ENCODE data around the gene PRKAG2. TPM values are rescaled to one million over a fixed set of nuclear protein-coding genes. Genes with fewer than 3 reads are reported as not detected.

Gene PRKAG2
- total and polyA plus RNA-seq, 4 donors = 36.7 to 46.1 (median 40.0) TPM

- H3K4me1 ChIP-seq (ENCODE audit: control insufficient read depth, insufficient read depth, low read length) = no peaks in the 10 kb centered on the region
- no peaks in the 10 kb centered on the region for H3K36me3 ChIP-seq (ENCODE audit: control insufficient read depth, insufficient read depth, low read length)
- H3K9me3 ChIP-seq (ENCODE audit: control insufficient read depth, insufficient read depth, low read length) = no peaks in the 10 kb centered on the region
- H3K27me3 ChIP-seq (ENCODE audit: control insufficient read depth, insufficient read depth, low read length) = no peaks in the 10 kb centered on the region
- no peak for DNase-seq (ENCODE audit: low read depth in 4 of 6, low spot score in 6 of 6)
- H3K27ac ChIP-seq (ENCODE audit: low read depth, low read length) = no peak overlapping the region
- WGBS (ENCODE audit: insufficient coverage) = 89% methylated on average over 2 of the region's 3 CpGs
- no peak overlapping the region for H3K4me3 ChIP-seq (ENCODE audit: low read depth, low read length)
Observed at GRCh38 chr7:151657173-151657572, 219.7 kb downstream of the PRKAG2 start.

GRCh38 chr7:151655555-151655954 is 221.4 kb downstream of the PRKAG2 start:
- H3K27ac ChIP-seq (ENCODE audit: low read depth, low read length) = no peak overlapping the region
- H3K27me3 ChIP-seq (ENCODE audit: control insufficient read depth, insufficient read depth, low read length) = no peaks in the 10 kb centered on the region
- no peak overlapping the region for H3K4me3 ChIP-seq (ENCODE audit: low read depth, low read length)
- H3K4me1 ChIP-seq (ENCODE audit: control insufficient read depth, insufficient read depth, low read length) = no peaks in the 10 kb centered on the region
- no peaks in the 10 kb centered on the region for H3K9me3 ChIP-seq (ENCODE audit: control insufficient read depth, insufficient read depth, low read length)
- DNase-seq (ENCODE audit: low read depth in 4 of 6, low spot score in 6 of 6) = no peak
- H3K36me3 ChIP-seq (ENCODE audit: control insufficient read depth, insufficient read depth, low read length) = no peaks in the 10 kb centered on the region
- no CpG with 5 or more reads among the region's 3 CpGs for WGBS (ENCODE audit: insufficient coverage)

- Histone ChIP-seq H3K4me3 (ENCODE audit: low read depth, low read length) (no peak overlapping the region), H3K4me1 (ENCODE audit: control insufficient read depth, insufficient read depth, low read length) (no peaks in the 10 kb centered on the region), H3K36me3 (ENCODE audit: control insufficient read depth, insufficient read depth, low read length) (no peaks in the 10 kb centered on the region), H3K27me3 (ENCODE audit: control insufficient read depth, insufficient read depth, low read length) (no peaks in the 10 kb centered on the region), H3K9me3 (ENCODE audit: control insufficient read depth, insufficient read depth, low read length) (no peaks in the 10 kb centered on the region), H3K27ac (ENCODE audit: low read depth, low read length) (no peak overlapping the region)
- DNase-seq (ENCODE audit: low read depth in 4 of 6, low spot score in 6 of 6) = peak in 1 of 6 donors; percentile 81
- WGBS (ENCODE audit: insufficient coverage) = 83% methylated on average over 3 of the region's 5 CpGs
Observed at GRCh38 chr7:151652111-151652510, 224.8 kb downstream of the PRKAG2 start.

GRCh38 chr7:151650161-151650560 is 226.8 kb downstream of the PRKAG2 start:
- DNase-seq (ENCODE audit: low read depth in 4 of 6, low spot score in 6 of 6) = no peak
- Histone ChIP-seq H3K27ac (ENCODE audit: low read depth, low read length) (no peak overlapping the region), H3K27me3 (ENCODE audit: control insufficient read depth, insufficient read depth, low read length) (no peaks in the 10 kb centered on the region), H3K36me3 (ENCODE audit: control insufficient read depth, insufficient read depth, low read length) (no peaks in the 10 kb centered on the region), H3K9me3 (ENCODE audit: control insufficient read depth, insufficient read depth, low read length) (no peaks in the 10 kb centered on the region), H3K4me3 (ENCODE audit: low read depth, low read length) (no peak overlapping the region), H3K4me1 (ENCODE audit: control insufficient read depth, insufficient read depth, low read length) (no peaks in the 10 kb centered on the region)
- 93% methylated on average over 4 of the region's 4 CpGs for WGBS (ENCODE audit: insufficient coverage)

GRCh38 chr7:151648429-151648828 is 228.5 kb downstream of the PRKAG2 start:
- DNase-seq (ENCODE audit: low read depth in 4 of 6, low spot score in 6 of 6) = no peak
- no peaks in the 10 kb centered on the region for H3K4me1 ChIP-seq (ENCODE audit: control insufficient read depth, insufficient read depth, low read length)
- H3K36me3 ChIP-seq (ENCODE audit: control insufficient read depth, insufficient read depth, low read length) = no peaks in the 10 kb centered on the region
- no peaks in the 10 kb centered on the region for H3K27me3 ChIP-seq (ENCODE audit: control insufficient read depth, insufficient read depth, low read length)
- no peak overlapping the region for H3K27ac ChIP-seq (ENCODE audit: low read depth, low read length)
- 87% methylated on average over 6 of the region's 6 CpGs for WGBS (ENCODE audit: insufficient coverage)
- no peaks in the 10 kb centered on the region for H3K9me3 ChIP-seq (ENCODE audit: control insufficient read depth, insufficient read depth, low read length)
- H3K4me3 ChIP-seq (ENCODE audit: low read depth, low read length) = no peak overlapping the region

- Histone ChIP-seq H3K27me3 (ENCODE audit: control insufficient read depth, insufficient read depth, low read length) (no peaks in the 10 kb centered on the region), H3K4me3 (ENCODE audit: low read depth, low read length) (no peak overlapping the region), H3K36me3 (ENCODE audit: control insufficient read depth, insufficient read depth, low read length) (no peaks in the 10 kb centered on the region), H3K4me1 (ENCODE audit: control insufficient read depth, insufficient read depth, low read length) (no peaks in the 10 kb centered on the region), H3K9me3 (ENCODE audit: control insufficient read depth, insufficient read depth, low read length) (no peaks in the 10 kb centered on the region), H3K27ac (ENCODE audit: low read depth, low read length) (no peak overlapping the region)
- WGBS (ENCODE audit: insufficient coverage) = 100% methylated on average over 1 of the region's 3 CpGs
- no peak for DNase-seq (ENCODE audit: low read depth in 4 of 6, low spot score in 6 of 6)
Observed at GRCh38 chr7:151647874-151648273, 229.0 kb downstream of the PRKAG2 start.

GRCh38 chr7:151647006-151647405 is 229.9 kb downstream of the PRKAG2 start:
- Histone ChIP-seq H3K4me3 (ENCODE audit: low read depth, low read length) (no peak overlapping the region), H3K36me3 (ENCODE audit: control insufficient read depth, insufficient read depth, low read length) (no peaks in the 10 kb centered on the region), H3K27me3 (ENCODE audit: control insufficient read depth, insufficient read depth, low read length) (no peaks in the 10 kb centered on the region), H3K27ac (ENCODE audit: low read depth, low read length) (no peak overlapping the region), H3K4me1 (ENCODE audit: control insufficient read depth, insufficient read depth, low read length) (no peaks in the 10 kb centered on the region), H3K9me3 (ENCODE audit: control insufficient read depth, insufficient read depth, low read length) (no peaks in the 10 kb centered on the region)
- no peak for DNase-seq (ENCODE audit: low read depth in 4 of 6, low spot score in 6 of 6)
- WGBS (ENCODE audit: insufficient coverage) = 84% methylated on average over 4 of the region's 5 CpGs

GRCh38 chr7:151645311-151645710 is 231.6 kb downstream of the PRKAG2 start:
- H3K4me3 ChIP-seq (ENCODE audit: low read depth, low read length) = no peak overlapping the region
- WGBS (ENCODE audit: insufficient coverage) = 86% methylated on average over 2 of the region's 2 CpGs
- no peaks in the 10 kb centered on the region for H3K9me3 ChIP-seq (ENCODE audit: control insufficient read depth, insufficient read depth, low read length)
- no peak overlapping the region for H3K27ac ChIP-seq (ENCODE audit: low read depth, low read length)
- no peak for DNase-seq (ENCODE audit: low read depth in 4 of 6, low spot score in 6 of 6)
- H3K36me3 ChIP-seq (ENCODE audit: control insufficient read depth, insufficient read depth, low read length) = no peaks in the 10 kb centered on the region
- no peaks in the 10 kb centered on the region for H3K27me3 ChIP-seq (ENCODE audit: control insufficient read depth, insufficient read depth, low read length)
- H3K4me1 ChIP-seq (ENCODE audit: control insufficient read depth, insufficient read depth, low read length) = no peaks in the 10 kb centered on the region

GRCh38 chr7:151644554-151644953 is 232.4 kb downstream of the PRKAG2 start:
- H3K27me3 ChIP-seq (ENCODE audit: control insufficient read depth, insufficient read depth, low read length) = no peaks in the 10 kb centered on the region
- H3K36me3 ChIP-seq (ENCODE audit: control insufficient read depth, insufficient read depth, low read length) = no peaks in the 10 kb centered on the region
- DNase-seq (ENCODE audit: low read depth in 4 of 6, low spot score in 6 of 6) = no peak
- H3K9me3 ChIP-seq (ENCODE audit: control insufficient read depth, insufficient read depth, low read length) = no peaks in the 10 kb centered on the region
- H3K27ac ChIP-seq (ENCODE audit: low read depth, low read length) = no peak overlapping the region
- no peaks in the 10 kb centered on the region for H3K4me1 ChIP-seq (ENCODE audit: control insufficient read depth, insufficient read depth, low read length)
- no peak overlapping the region for H3K4me3 ChIP-seq (ENCODE audit: low read depth, low read length)

GRCh38 chr7:151642746-151643145 is 234.2 kb downstream of the PRKAG2 start:
- Histone ChIP-seq H3K27me3 (ENCODE audit: control insufficient read depth, insufficient read depth, low read length) (no peaks in the 10 kb centered on the region), H3K9me3 (ENCODE audit: control insufficient read depth, insufficient read depth, low read length) (no peaks in the 10 kb centered on the region), H3K4me1 (ENCODE audit: control insufficient read depth, insufficient read depth, low read length) (no peaks in the 10 kb centered on the region), H3K36me3 (ENCODE audit: control insufficient read depth, insufficient read depth, low read length) (no peaks in the 10 kb centered on the region), H3K4me3 (ENCODE audit: low read depth, low read length) (no peak overlapping the region), H3K27ac (ENCODE audit: low read depth, low read length) (no peak overlapping the region)
- no peak for DNase-seq (ENCODE audit: low read depth in 4 of 6, low spot score in 6 of 6)
- WGBS (ENCODE audit: insufficient coverage) = no CpG with 5 or more reads among the region's 3 CpGs
